HG03520 (cell line): ENCODE results near the gene GALNT6.

ENCODE experiments used
- ATAC-seq: cut with Tn5 transposase; IDR thresholded peaks from one replicate; pipeline ENCODE4 v1.9.1; 2021; ENCODE audit warnings: mild to moderate bottlenecking, moderate library complexity; ENCODE audit not compliant: unreplicated experiment

GALNT6 gene

DNA sequence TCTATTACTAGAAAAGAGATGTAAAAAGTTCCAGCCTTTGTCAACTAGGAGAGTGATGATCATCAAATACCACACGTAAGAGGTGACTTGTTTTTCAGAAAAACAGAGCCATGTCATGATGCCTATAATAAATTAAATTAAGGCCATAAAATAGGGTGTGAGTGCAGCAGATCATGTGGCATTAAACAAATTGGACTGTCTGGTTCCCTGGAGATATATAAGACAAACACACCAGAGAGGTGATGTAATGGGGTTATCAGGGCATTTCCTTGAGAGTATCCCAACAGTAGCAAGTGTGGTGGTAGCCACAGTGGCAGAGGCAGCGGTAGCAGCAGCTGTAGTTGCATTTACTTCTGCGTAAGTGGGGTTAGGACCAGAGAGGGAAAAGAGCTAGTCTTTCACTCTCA lies 14.6 kb upstream of the GALNT6 start:
- no peak for ATAC-seq

DNA sequence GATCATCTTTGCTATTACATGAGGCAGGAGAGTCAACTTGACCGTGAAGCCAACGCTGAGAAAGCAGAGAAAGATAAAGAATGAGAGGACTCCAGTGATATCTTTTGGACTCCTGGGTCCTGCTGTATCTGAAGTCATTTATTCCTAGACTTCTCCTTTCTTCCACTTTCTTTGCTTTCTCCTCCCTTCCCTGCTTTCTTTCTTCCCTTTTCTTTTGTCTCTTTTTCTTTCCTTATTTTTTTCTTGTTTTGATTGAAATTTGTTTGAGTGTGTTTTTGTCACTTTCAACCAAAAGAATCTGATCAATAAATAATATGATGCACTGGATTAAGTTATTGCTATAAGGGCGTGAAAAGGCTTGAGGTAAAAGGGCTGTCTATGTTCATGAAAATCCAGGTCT lies 13.4 kb upstream of the GALNT6 start:
- no peak for ATAC-seq

DNA sequence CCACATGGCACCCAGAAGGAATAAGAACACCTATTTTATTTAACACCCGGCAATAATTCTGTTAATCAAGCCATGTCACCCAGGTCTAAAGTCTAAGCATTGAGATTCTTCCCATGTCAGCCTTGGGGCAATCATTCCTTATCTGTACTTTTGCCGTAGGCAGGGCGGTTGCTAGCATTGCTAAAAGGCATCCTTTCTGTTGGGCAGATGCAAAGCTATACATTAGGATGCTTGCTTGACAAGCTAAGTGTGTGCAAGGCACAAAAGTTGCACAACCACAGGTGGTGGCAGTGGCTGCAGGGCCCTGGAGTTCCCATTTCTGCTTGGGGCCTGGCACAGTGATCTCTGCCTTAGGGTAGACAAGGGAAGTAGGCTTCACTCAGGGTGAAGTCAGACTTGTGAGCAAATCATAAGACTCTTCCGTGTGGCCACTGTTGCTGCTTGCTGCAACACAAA lies 12.5 kb upstream of the GALNT6 start:
- ATAC-seq, result no peak

DNA sequence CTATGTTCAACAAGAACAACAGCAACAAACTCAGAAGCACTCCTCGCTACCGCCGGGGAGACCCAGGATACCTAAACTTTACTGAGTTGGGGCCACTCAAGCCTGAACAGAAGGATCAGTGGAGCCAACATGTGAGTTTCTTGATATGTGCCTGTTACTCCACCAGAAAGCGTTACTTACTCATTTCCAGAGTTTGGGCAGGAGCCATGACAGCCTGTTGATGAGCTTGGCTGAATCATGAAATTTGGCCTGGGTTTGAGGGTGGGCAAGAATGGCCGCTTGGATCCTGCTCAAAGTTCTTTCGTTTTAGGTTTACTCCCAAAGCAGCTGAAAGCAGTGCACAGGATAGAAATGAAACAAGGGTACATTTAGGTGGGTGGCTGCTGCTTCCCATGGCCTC lies 12.0 kb upstream of the GALNT6 start:
- no peak for ATAC-seq

DNA sequence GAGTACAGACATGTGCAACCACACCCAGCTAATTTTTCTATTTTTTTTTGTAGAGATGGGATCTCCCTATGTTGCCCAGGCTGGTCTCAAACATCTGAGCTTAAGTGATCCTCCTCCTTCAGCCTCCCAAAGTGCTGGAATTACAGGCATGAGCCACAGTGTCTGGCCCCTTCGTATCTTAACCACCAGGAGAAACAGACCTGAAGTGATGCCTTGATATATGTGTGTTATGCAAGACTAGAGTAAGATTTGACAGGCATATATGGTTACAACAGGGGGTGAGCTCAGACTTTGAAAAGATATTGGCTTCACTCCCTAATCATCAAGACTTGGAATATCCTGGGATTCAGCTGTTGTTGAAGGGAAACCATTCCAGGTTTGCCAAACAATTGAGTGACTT lies 10.7 kb upstream of the GALNT6 start:
- ATAC-seq, result no peak

DNA sequence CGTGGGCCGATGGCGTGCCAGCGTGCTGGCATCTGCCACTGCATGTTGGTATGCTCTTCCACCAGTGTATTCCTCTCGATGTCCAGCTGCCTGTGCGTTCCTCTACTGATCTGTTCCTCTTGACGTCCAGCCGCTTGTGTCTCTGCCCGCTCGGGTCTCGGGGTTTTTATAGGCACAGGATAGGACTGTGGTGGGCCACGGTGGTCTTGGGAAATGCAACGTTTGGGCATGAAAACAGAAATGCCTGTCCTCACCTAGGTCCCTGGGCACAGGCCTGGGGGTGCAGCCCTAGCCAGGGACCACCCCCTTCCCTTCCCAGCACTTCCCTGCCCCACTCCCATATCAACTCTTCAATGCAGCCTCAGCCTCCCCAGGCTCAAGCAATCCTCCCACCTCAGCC lies 10.3 kb upstream of the GALNT6 start:
- ATAC-seq, result no peak

DNA sequence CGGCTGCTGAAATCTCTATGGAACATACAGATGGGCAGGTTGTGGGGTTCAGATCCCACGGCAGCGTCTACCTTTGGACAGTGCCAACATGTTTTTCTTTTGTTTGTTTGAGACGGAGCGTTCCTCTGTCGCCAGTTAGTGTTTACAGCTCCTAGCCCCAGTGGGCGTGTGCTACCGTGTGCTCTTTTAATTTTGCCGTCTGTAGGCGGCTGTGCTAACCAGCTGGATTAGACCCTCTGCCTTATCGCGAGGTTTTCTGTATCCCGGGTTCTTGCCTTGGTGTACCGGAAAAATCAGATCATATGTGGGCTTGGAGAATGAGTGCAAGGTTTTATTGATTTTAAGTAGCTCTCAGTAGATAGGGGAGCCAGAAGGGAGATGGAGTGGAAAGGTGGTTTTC lies 9.8 kb upstream of the GALNT6 start:
- no peak for ATAC-seq

DNA sequence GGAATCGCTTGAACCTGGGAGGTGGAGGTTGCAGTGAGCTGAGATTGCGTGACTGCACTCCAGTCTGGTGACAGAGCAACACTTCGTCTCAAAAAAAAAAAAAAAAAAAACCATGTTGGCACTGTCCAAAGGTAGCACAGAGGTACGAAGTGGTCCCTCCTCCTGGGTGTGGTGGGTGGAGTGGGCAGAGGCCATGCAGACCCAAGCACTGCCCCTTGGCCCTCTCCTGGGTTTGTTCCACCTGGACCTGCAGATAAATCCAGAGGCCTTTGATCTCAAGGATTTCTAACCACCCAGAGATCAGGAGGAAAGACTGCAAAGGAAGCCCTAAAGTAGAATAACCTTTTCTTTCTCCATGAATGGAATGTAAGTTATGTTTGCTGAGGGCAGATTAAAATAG lies 8.7 kb upstream of the GALNT6 start:
- ATAC-seq, result no peak

DNA sequence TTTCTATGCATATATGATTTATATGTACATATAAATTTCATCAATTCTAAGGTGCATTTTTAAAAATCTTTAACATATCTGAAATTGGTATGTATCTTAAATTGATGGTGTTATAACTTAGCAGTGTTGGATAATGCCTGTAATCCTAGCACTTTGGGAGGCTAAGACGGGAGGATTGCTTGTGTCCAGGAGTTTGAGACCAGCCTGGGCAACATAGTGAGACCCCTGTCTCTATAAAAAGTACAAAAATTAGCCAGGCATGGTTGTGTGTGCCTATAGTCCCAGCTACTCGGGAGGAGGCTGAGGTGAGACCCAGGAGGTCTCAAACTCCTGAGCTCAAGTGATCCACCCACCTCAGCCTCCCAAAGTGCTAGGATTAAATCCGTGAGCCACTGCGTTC lies 6.5 kb upstream of the GALNT6 start:
- no peak for ATAC-seq

DNA sequence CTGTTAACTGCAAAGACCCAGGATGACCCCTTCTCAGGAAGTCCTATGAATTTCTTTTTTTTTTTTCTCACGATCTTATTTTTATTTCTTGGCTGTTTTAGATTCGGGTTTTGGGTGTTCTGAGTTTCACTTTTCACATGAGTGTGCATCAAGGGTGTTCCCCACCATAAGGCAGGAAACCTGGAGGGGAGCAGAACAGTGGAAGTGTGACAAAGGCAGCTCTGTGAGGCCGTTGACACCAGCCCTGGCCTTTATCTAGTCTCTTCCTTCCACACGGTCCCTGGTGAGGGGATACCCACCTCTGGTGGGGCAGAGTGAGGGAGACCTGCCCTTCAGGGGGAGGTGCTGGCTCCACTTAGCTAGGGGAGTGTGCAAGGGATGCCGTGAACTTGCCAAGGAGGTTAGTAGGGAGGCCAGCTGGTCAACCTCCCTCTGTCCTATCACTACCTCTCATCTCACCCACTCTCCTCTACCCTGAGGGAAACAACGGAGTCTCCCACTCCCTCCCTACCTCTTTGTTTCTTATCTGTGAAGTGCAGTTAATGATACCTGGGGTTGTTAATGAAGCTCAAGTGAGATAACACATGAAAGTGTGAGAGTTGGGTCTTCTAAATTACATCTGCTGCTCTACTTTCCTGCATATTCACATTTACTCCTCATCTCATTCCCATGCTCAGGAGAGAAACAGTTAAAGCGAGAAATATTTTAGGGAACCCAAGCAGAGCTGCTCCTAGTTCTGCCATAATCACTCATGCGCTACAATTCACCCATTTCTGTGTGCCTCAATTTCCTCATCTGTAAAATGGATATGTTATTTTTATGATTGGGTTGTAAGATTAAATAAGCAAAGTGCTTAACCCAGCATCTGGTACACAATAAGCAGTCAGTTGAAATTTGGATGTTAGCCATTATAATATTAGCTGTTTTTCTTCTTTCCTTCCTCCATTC lies 4.4 kb upstream of the GALNT6 start:
- no peak for ATAC-seq

DNA sequence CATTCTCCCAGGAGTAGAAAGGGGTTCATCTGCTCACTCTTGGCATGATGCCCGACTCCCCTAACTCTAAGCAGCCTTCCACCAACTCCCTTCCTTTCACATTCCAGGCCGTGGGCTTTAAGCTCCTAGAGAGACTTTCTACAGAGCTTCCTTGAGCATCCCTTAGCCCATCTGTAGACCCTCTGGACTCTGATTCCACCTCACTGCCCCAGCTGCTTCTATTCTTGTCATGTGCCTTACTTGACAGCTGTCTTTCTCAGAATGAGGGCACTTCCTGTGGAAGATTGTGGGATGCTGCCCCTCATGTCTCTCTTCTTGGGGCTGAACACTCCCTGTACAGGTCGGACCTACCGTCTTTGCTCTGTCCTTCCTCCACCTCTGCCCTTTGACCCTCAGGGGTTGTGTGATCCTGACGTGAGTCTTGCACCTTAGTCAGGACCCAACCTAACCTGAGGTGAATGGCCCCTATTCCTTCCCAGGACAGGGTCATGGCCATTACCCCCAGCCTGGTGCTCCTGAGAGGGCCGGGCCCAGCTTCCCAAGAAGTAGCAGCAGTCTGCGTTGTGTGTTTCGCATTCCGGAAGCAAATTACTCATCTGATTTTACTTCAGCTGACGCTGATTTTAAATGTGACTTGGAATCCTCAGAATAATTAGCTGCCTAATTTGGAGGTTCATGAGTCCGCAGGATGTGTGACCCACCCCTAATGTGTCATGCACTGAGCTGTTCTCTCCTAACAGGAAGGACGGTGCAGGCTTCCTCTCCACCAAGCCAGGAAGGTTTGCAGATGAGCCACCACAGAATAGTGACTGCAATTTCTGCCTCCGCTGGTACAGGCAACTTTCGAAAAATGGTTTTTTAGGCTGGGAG lies 2.7 kb upstream of the GALNT6 start:
- ATAC-seq, result no peak

DNA sequence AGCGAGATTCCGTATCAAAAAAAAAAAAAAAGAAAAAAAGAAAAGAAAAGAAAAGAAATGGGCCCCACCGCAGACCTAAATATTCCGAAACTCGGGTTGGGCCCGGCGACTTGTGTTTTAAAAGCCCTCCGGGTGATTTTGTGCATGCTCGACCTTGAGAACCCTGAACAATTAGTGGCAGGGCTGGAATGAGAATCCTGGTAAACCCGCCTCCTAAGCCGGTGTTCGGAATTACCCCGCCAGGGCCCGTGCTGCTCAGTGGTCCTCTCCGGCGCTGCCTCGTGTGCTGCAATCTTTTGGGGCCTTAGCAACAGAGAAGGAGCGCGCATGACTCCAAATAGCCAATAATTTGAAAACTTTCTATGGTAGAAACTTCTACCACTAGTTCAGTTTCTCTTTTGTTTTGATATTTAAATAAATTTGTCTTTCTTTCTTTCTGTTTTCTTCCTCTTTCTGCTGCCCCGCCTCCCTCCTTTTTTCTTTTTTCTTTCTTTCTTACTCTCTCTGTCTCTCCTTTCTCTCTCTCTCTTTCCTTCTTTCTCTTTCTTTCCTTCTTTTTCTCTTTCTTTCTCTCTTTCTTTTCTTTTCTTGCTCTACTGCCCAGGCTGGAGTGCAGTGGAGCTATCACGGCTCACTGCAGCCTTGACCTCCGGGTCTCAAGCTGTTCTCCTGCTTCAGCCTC lies 1.5 kb upstream of the GALNT6 start:
- ATAC-seq, result no peak

DNA sequence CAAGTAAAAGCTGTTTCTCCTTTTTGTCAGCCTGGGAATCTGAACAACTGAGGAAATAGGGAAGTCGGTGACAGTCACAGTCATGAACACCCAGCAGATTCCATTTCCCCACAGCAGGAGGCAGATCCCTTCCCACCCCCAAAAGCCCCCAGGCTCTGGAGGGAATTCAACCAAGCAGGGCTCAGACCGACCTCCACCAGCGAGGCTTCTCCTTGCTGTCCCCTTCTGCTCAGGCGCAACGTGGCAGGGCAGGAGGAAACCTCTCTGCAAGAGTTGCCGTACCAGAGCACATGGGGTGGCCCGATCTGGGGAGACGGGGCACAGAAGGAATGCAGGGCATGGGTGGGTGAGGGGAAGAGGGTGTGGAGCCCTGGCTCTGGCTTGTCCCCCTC lies 319 bp downstream of the GALNT6 start:
- ATAC-seq, result no peak

DNA sequence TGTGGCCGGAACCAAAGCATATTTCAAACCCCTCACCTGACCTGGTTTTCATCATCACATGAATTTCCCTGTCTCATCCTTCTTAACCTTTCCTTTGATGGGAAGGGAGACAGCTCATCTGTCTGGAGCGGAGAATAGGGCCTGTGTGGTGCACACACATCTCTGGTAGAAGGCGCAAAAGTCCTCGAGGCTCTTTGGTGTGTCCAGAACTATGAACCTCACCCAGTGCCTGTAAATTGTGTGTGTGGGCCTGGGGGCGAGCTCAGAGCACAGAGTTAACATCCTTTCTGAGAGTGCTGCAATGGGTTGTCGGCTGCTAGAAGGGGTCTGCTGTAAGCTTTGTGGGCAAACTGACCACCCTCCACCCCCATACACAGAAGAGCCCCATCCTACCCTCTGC lies 749 bp downstream of the GALNT6 start:
- no peak for ATAC-seq

DNA sequence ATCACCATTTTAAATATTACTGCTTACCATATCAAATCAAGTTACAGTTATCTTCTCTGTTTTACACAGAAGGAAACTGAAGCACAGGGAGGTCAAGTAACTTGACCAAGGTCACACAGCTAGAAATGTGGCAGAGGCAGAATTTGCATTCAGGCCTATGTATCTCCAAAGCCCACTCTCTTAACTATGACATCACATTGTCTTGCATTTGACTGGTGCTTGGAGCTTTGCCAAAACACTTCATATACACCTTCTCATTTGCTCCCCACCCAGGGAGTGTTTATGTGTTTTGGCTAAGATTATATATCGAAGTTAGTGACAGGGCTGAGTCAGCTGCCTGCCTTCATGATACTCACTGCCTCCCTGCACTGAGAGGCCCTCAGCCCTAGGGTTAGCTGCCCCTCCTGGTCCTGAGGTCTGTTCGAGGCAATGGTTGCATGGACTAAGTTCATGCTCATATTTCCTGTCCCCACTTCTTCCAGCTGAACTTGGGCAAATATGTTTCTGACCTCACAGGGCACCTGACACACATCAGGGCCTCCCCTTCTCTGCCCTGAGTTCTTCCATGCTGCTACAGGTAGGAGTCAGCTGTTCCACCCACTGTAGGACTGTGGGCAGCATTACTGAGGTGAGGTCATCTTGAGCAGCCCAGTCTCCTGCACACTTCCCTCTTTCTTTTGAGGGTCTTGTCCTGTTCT lies 1.8 kb downstream of the GALNT6 start:
- ATAC-seq, result no peak

DNA sequence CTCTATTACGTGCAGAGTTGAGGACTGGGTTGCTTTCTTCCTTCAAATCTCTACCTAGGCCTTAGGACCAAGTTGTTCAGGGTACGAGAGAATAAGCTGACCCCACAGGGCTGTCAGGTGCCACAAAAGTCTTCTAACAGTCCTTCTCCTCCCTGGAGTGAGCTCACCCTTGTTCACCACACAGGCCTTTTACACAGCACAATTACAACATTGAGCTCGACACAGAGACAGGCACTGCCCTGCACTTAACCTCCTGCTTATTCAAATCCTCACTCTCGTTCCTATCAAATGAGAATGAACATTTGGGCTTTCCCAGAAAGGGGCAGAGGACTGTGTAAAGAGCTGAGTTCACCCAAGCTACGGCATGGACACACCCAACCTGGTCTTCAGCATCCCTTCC lies 2.4 kb downstream of the GALNT6 start:
- ATAC-seq, result no peak

DNA sequence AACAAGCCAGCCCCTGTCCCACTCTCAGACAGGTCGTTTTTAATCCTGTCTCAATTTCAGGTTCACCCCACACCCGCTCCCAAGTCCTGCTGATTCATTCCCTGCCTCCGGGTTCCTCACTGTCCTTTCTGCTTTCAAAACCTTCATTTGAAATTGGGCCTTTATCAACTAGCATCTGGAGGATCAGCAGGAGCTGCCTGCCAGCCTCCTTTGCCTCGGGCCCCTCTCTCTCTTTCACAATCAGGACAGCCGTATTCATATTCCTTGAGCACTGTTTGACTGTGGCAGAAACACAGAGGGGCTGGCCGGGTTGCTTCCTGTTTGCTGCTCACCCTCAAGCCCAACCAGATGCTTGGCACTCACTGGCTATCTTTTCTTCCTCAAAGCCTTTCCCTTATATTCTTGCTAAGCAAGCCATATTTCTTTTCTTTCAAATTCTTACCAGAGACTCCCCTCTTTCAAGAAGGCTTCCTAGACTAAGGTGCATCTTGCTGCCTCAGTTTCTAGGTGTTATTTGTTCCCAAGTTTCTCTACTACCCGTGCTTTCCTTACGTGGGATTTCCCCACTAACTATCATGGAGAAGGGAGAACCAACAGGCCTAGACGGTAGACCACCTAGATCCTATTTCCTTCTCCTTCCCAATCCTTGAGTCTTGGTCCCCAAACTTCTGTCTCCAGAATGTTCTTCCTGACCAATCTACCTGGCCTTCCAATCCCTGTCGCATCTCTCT lies 3.0 kb downstream of the GALNT6 start:
- no peak for ATAC-seq

DNA sequence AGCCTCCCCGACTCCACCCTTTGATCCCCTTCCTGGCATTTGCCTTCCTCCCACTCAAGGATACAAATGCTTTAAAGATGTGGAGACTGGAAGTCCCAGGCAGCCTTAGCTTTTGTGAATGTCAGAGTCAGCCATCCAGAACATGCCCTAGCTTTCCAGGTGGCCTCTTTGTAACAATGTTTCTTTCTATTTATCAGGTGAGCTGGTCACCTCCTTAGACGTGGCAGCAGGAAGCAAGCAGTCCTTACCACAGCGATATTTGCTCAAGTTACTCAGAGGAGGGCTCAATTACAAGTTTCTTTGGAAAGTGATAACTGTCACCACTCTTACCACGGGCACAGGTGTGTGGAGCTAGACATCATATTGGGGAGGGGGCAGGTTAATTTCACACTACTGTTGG lies 4.9 kb downstream of the GALNT6 start:
- no peak for ATAC-seq

DNA sequence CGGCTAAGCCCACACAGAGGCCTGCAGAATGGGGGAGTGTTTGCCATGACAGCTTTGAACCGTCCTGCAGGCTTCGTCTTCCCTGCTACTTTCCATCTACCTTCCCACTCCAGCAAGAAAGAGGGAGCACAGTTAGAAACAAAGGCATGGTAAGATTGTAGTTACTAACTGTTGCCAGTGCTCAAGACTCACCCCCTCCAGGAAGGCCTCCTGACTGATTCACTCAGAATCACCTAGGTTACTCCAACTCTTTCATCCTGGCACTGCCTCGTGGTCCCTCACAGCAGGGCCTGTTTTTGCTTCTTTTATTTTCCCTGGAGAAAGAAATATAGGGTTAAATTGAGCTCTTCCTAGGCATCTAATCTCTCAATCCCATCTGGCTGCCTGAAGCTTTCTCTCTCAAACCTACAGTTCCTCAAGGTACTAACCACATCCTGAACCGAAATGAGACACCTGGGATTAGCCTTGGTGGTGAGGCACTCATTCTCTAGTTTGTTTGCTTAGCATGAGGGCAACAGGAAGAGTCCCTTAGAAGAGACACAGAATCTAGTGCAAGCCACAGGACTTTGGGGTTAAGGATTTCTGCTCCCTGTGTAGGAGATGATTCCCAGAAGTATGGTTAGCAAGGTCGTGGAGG lies 7.8 kb downstream of the GALNT6 start:
- no peak for ATAC-seq

DNA sequence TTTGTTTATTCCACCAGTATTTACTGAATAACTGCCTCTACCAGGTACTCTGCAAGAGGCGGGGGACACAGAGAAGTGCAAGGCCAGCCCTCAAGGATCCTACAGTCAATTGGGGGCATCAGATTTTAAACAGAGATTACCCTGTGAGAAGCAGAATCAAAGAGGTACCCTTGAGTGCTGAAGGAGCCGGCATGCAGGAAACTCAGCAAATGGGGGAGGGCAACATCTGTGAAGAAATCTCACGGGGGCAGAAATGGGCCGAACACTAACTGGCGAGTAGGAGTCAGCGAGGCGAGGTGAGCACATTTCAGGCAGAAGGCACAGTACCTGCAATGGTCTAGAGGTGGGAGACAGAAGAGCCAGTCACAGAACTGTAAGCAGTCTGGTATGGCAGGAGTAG lies 9.0 kb downstream of the GALNT6 start:
- ATAC-seq, result no peak
